ENCODE data around the gene TNK2. TPM values are rescaled to one million over a fixed set of nuclear protein-coding genes. Genes with fewer than 3 reads are reported as not detected.

TNK2 gene
- total RNA-seq, 5 donors from 2014 or later (not counting 1 experiment from before 2014, with no cell fraction given): 159 to 198 (median 181) TPM

Other genes starting within 250 kb of the TNK2 start
- gene MUC20, start 187.6 kb downstream of the TNK2 start, total RNA-seq: 10 to 100 TPM in 1 of 5 donors, 1 to 10 TPM in 4; 4.8 to 16.2 (median 8.9) TPM
- under 1 TPM in 4 of 5 donors, not detected in 1; 0.03 to 0.16 (median 0.05) TPM for gene MUC4, start 96.6 kb downstream of the TNK2 start, total RNA-seq
- gene TFRC, start 173.5 kb upstream of the TNK2 start, total RNA-seq: 100 to 1,000 TPM in 2 of 5 donors, 10 to 100 TPM in 3; 71.3 to 162 (median 73.0) TPM

Data from T-cell (primary cell).